Measurements from ENCODE around the gene DCAF7.
A peak's percentile ranks its signal among the peaks of the same experiment; 100 is the strongest.

Gene DCAF7

DNA sequence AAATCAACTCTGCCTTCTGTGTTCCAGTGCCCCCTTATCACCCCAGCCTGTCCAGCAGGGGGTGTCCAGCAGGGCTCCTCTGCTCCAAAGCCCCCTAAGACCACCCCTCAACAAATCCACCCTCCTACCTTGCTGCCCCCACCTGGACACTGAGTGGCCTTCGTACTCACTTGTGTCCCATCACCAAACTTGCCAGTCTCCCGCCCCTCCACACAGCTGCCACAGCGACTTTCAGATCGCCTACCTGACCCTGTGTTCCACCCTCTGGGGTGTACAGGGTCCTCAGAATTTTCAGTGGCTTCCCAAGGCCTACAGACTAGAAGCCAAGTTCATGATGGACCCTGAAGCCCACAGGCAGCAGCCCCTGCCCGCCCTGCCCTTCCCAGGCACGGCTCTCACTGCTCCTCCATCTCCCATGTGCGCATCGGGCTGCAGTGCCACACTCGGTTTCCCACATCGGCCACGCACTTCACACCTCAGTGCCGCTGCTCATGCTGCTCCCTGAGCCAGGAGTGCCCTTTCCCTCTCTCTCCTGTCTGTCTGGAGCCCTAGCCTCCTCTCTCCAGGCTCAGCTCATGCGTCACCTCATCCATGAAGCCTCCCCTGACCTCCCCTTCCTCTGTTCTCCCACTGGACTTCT lies 15.3 kb upstream of the DCAF7 start:
- peaks cover 4% of the 10 kb centered on the region for H3K4me1 Mint-ChIP-seq
- no peak overlapping the region for H3K27ac Mint-ChIP-seq
- H3K36me3 Mint-ChIP-seq, result no peaks in the 10 kb centered on the region
- no peaks in the 10 kb centered on the region for H3K9me3 Mint-ChIP-seq
- H3K27me3 Mint-ChIP-seq, result peaks cover 18% of the 10 kb centered on the region
- no peak overlapping the region for H3K4me3 Mint-ChIP-seq

DNA sequence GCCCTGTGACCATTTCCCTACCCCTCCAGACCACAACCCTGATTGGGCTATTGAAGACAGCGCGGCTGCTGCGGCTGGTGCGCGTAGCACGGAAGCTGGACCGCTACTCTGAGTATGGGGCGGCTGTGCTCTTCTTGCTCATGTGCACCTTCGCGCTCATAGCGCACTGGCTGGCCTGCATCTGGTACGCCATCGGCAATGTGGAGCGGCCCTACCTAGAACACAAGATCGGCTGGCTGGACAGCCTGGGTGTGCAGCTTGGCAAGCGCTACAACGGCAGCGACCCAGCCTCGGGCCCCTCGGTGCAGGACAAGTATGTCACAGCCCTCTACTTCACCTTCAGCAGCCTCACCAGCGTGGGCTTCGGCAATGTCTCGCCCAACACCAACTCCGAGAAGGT lies 14.6 kb upstream of the DCAF7 start:
- Mint-ChIP-seq H3K27me3 (peaks cover 18% of the 10 kb centered on the region), H3K9me3 (no peaks in the 10 kb centered on the region), H3K4me1 (peaks cover 4% of the 10 kb centered on the region), H3K4me3 (no peak overlapping the region), H3K36me3 (no peaks in the 10 kb centered on the region), H3K27ac (no peak overlapping the region)

DNA sequence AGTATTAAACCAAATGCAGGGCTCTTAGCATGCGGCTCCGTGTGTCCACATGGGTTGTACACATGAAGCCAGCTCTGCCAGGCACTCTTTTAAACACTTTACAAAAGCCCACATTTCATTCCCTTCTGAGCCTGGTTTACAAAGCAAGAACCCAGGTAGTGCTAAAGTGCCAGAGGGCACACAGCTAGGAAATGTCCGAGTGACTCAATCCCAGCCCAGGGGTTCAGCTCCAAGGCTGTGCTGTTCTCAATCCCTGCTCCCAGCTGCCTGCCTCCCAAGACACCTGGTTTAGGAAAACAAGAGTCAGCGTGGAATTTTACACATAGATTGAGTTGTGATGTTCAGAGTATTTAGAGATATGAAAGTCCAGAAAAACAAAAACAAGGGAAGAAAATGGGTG lies 13.3 kb upstream of the DCAF7 start:
- H3K4me1 Mint-ChIP-seq, result peaks cover 4% of the 10 kb centered on the region
- no peaks in the 10 kb centered on the region for H3K9me3 Mint-ChIP-seq
- no peak overlapping the region for H3K27ac Mint-ChIP-seq
- no peaks in the 10 kb centered on the region for H3K36me3 Mint-ChIP-seq
- no peak overlapping the region for H3K4me3 Mint-ChIP-seq
- peaks cover 20% of the 10 kb centered on the region for H3K27me3 Mint-ChIP-seq

DNA sequence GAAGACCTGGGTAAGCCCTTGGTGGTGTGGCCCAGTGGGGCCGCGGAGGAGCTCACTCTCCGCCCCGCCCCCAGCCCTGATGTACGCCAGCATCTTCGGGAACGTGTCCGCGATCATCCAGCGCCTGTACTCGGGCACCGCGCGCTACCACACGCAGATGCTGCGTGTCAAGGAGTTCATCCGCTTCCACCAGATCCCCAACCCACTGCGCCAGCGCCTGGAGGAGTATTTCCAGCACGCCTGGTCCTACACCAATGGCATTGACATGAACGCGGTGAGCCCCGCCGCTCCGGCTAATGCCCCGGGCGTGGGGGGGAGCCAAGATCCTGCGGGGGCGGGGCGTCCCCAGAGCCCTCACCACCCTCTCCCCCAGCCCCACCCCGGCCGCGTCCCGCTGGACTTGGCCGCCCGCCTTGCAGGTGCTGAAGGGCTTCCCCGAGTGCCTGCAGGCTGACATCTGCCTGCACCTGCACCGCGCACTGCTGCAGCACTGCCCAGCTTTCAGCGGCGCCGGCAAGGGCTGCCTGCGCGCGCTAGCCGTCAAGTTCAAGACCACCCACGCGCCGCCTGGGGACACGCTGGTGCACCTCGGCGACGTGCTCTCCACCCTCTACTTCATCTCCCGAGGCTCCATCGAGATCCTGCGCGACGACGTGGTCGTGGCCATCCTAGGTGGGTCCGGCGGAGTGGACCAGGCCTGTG lies 12.1 kb upstream of the DCAF7 start:
- Mint-ChIP-seq H3K36me3 (no peaks in the 10 kb centered on the region), H3K4me3 (peak overlapping the region; percentile 23), H3K27ac (no peak overlapping the region), H3K27me3 (peaks cover 20% of the 10 kb centered on the region), H3K9me3 (no peaks in the 10 kb centered on the region), H3K4me1 (peaks cover 4% of the 10 kb centered on the region)

DNA sequence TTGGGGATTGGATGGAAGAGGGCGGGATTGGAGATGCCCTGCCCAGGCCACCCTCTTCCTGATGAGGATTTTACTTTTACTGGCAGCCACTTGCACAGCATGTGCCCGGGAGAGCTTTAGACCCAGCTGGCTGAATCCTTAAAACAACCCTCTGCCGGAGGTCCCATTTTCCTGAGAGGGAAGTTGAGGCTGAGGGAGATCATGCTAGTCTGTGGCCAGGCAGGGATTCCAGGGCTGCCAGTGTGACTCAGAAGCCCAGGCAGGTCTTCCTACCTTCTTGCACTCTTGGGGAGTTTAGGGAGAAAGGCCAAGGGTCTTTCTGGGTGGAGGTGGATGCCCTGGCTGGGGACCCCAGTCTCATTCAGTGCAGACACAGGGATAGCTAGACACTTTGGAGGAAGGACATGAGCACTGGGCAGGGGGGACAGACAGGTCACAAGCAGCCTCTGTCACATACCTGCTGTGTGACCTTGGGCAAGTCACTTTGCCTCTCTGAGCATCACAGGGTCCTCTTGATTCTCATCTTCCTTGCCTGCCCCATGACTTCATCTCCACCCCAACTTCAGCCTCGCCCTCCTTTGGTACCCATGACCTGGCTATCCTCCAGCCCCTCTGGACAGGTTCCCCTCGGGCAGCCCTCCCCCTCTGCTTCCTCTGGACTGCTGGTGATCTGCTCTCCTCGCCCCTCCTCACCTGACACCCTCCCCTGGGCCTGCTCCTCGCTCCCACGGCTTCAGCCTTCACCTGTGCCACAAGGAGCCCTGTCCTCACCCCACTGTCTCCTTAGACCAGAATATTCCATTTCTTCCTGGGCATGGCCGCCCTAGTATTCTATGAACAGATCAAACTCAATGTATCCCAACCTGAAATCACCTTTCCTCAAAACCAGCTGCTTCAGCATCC lies 11.3 kb upstream of the DCAF7 start:
- Mint-ChIP-seq H3K27me3 (peaks cover 20% of the 10 kb centered on the region), H3K9me3 (no peaks in the 10 kb centered on the region), H3K4me3 (peak overlapping the region; percentile 23), H3K27ac (no peak overlapping the region), H3K36me3 (no peaks in the 10 kb centered on the region), H3K4me1 (peaks cover 4% of the 10 kb centered on the region)

DNA sequence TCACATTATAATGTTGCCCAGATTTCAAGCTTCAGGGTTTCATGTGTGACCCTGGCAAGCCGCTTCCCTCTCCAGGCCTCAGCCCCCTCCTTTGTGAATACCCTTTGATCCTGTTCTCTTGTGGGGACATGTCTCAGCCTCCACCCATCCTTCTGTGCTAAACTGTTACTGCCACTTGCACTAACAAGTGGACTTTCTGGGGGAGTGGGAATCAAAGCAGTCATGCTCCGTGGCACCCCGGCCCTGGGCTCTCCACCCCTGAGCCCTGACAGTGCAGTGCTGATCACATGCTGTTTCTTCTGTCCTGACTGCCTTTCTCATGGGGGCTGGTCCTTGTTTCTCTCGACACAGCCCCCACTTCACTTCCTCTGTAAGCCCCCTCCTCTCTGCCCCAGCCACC lies 9.7 kb upstream of the DCAF7 start:
- no peaks in the 10 kb centered on the region for H3K36me3 Mint-ChIP-seq
- peaks cover 4% of the 10 kb centered on the region for H3K4me1 Mint-ChIP-seq
- peaks cover 20% of the 10 kb centered on the region for H3K27me3 Mint-ChIP-seq
- no peak overlapping the region for H3K4me3 Mint-ChIP-seq
- H3K27ac Mint-ChIP-seq, result no peak overlapping the region
- no peaks in the 10 kb centered on the region for H3K9me3 Mint-ChIP-seq

DNA sequence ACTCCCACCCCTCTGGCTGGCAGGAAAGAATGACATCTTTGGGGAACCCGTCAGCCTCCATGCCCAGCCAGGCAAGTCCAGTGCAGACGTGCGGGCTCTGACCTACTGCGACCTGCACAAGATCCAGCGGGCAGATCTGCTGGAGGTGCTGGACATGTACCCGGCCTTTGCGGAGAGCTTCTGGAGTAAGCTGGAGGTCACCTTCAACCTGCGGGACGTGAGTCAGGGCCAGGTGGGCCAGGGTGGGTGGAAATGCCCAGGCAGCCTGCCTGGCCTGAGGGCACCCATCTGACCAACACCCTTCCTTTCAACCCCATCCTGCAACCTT lies 8.1 kb upstream of the DCAF7 start:
- H3K9me3 Mint-ChIP-seq, result no peaks in the 10 kb centered on the region
- H3K27me3 Mint-ChIP-seq, result peaks cover 15% of the 10 kb centered on the region
- H3K4me3 Mint-ChIP-seq, result no peak overlapping the region
- H3K4me1 Mint-ChIP-seq, result peaks cover 4% of the 10 kb centered on the region
- H3K36me3 Mint-ChIP-seq, result no peaks in the 10 kb centered on the region
- H3K27ac Mint-ChIP-seq, result no peak overlapping the region

DNA sequence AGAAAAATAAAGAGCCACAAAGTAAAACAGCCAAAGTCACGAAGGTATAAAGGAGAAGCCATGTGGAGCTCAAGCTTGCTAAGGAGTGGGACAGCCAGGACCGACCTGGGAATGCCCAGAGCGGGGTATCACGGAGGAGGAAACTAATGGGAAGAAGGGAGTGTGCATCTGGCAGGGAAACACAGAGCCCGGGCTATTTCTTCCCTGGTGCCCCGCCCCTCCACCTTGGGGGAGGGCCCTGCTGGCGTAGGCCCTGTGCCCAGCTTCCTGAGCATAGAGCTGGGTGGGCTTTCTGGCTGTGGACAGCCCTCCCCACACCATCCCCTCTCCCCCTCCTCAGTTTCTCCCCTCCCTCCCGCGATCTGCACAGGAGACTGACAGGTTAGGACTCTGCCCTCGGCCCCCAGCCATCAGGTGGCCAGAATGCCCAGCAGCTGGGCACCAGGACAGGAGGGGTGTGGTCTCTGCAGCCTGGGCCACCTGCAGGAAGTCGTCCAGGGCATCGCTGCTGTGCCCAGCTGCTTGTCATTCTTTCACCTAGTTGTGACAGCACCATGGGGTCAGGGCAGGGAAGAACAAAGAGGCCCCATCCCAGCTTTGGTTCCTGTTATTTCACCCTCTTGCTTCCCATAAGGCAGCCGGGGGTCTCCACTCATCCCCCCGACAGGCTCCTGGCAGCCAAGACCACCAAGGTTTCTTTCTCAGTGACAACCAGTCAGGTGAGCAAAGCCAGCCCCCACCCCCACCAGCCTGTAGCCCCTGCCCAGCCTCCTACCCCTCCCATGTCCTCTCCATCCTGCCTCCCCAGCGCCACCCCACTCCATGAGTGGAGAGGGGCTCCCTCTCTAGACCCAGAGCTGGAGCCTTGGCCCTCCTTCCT lies 7.1 kb upstream of the DCAF7 start:
- H3K4me1 Mint-ChIP-seq, result peaks cover 4% of the 10 kb centered on the region
- H3K27me3 Mint-ChIP-seq, result peaks cover 13% of the 10 kb centered on the region
- no peaks in the 10 kb centered on the region for H3K36me3 Mint-ChIP-seq
- H3K9me3 Mint-ChIP-seq, result no peaks in the 10 kb centered on the region
- no peak overlapping the region for H3K4me3 Mint-ChIP-seq
- no peak overlapping the region for H3K27ac Mint-ChIP-seq

DNA sequence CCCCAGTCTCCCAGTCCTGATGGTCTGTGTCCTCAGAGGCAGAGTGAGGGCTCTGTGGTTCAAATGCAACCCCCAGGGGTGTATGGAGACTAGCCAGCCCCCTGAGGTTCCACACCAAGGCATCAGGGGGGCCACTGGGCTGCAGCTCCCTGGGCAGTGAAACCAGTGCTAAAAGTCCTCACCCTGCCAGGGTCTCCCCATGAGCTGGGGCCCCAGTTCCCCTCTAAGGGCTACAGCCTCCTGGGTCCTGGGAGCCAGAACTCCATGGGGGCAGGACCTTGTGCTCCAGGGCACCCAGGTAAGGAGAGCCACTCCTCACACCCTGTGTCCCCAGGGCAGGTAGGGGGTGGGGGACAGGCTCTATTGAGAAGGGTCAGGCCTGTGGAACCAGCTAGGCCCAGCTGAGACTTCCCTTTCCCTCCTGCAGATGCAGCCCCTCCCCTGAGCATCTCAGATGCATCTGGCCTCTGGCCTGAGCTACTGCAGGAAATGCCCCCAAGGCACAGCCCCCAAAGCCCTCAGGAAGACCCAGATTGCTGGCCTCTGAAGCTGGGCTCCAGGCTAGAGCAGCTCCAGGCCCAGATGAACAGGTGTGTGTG lies 6.4 kb upstream of the DCAF7 start:
- H3K27me3 Mint-ChIP-seq, result peaks cover 8% of the 10 kb centered on the region
- no peaks in the 10 kb centered on the region for H3K4me1 Mint-ChIP-seq
- no peaks in the 10 kb centered on the region for H3K36me3 Mint-ChIP-seq
- no peaks in the 10 kb centered on the region for H3K9me3 Mint-ChIP-seq
- H3K27ac Mint-ChIP-seq, result no peak overlapping the region
- no peak overlapping the region for H3K4me3 Mint-ChIP-seq

DNA sequence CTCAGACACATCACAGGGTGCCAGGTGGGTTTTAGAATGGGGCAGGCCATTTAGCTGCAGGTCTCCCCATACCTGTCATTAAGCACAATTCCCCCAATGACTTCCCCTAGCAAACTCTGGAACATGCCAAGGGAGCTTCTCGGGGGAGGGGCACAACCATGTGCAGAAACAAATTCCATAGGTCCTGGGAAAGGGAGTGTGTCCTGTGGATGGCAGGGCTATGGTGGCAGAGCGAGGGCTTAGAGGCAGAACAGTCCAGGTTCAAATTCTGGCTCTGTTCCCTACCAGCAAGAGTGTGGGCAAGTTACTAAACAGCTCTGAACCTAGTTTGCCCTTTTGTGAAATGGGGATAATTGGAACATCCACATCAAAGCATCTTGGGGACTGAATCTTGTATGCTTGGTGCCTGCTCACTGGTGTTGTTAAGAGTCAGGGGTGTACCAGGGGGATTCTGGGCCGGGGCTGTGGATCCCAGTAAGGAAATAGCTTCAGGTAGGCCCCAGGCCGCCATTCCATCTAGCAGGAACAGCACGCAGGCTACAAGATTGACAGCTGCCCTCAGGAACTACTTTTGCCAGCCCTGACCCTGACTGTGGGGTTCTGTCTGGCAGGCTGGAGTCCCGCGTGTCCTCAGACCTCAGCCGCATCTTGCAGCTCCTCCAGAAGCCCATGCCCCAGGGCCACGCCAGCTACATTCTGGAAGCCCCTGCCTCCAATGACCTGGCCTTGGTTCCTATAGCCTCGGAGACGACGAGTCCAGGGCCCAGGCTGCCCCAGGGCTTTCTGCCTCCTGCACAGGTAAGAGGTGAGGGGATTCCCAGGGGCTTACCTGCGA lies 5.6 kb upstream of the DCAF7 start:
- Mint-ChIP-seq H3K4me3 (no peak overlapping the region), H3K9me3 (no peaks in the 10 kb centered on the region), H3K4me1 (no peaks in the 10 kb centered on the region), H3K27ac (no peak overlapping the region), H3K36me3 (no peaks in the 10 kb centered on the region), H3K27me3 (peaks cover 2% of the 10 kb centered on the region)

DNA sequence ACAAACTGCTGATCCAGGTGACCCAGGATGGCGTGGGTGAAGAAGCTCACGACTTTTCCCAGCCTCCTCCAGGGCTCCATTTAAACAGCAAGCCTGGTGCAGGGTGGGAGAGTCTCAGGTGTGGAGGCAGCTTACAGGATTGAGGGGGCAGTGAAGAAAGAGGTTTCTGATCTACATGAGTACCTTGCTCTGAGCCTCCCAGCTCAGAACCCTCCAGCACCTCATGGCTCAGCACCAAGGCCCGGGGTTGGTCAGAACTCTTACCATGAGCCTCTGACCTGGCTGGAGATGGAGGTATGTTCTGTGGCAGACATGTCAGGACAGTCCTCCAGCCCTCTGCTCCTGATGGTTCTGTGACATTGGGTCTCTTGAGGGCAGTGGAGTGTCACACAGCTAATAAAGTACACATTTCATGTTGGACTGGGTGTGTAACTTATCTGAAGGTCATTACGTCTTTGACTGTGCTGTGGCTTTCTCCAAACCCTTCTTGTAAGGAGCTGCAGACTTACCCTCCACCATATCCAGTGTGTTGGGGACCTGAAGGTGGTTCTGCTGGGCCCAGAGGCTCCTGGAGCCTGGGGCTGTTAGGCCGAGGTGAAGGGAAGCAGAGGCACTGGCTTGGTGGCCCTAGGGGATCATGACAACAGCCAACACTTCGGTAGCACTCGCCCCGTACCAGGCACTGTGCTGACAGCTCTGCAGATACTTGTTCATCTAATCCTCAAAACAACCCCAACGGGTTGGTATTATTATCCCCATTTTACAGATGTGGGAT lies 3.8 kb upstream of the DCAF7 start:
- H3K4me1 Mint-ChIP-seq, result peaks cover 3% of the 10 kb centered on the region
- no peaks in the 10 kb centered on the region for H3K36me3 Mint-ChIP-seq
- H3K9me3 Mint-ChIP-seq, result no peaks in the 10 kb centered on the region
- peaks cover 2% of the 10 kb centered on the region for H3K27me3 Mint-ChIP-seq
- no peak overlapping the region for H3K27ac Mint-ChIP-seq
- no peak overlapping the region for H3K4me3 Mint-ChIP-seq

DNA sequence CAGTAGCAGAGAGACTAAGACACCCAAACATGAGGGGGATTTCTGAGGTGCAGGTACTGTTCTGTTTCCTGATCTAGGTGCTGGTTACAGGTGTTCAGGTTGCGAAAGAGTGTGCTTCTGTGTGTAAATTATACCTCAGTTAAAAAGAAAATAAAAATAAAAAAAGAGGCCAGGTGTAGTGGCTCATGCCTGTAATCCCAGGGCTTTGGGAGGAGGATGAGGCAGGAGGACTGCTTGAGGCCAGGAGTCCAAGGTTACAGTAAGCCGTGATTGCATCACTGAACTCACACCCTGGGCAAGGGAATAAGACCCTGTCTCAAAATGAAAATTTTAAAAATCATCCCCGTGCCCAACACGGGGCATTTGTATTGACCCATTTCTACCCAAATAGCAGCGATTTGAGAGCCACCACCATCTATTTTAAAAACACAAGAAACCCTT lies 3.2 kb upstream of the DCAF7 start:
- H3K4me1 Mint-ChIP-seq, result peaks cover 8% of the 10 kb centered on the region
- no peaks in the 10 kb centered on the region for H3K27me3 Mint-ChIP-seq
- no peak overlapping the region for H3K4me3 Mint-ChIP-seq
- no peaks in the 10 kb centered on the region for H3K9me3 Mint-ChIP-seq
- H3K36me3 Mint-ChIP-seq, result no peaks in the 10 kb centered on the region
- H3K27ac Mint-ChIP-seq, result no peak overlapping the region

DNA sequence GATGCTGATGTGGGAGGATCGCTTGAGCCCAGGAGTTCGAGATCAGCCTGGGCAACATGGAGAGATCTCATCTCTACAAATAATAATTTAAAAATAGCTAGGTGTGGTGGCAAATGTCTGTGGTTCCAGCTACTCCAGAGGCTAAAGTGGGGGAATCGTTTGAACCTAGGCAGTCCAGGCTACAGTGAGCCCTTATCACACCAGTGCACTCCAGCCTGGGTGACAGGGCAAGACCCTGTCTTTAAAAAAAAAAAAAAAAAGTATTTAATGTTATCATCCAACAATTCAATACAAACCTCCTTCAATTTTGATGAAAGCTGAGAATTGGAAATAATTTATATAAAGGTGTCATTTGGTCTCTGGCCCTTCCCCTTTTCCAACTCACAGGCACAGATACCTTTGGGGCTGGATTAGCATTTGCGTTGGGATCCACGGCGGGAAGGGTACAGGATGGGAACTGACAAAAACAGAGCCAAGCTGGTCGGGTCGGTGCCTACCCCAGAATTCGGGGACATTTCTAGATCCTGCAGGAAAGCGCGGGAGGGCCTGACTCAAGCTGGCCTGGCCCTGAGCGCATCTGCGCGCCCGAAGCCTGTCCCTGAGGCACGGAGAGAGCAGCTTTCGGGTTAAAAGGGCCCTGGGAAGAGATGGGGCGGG lies 860 bp upstream of the DCAF7 start:
- peak overlapping the region; percentile 96 for H3K27ac Mint-ChIP-seq
- peak overlapping the region; percentile 95 for H3K4me3 Mint-ChIP-seq
- H3K36me3 Mint-ChIP-seq, result no peaks in the 10 kb centered on the region
- H3K27me3 Mint-ChIP-seq, result no peaks in the 10 kb centered on the region
- H3K4me1 Mint-ChIP-seq, result peaks cover 31% of the 10 kb centered on the region
- H3K9me3 Mint-ChIP-seq, result no peaks in the 10 kb centered on the region

Measured in activated naive CD4-positive, alpha-beta T cell treated with anti-CD3 and anti-CD28 coated beads, Interleukin-2, amount 50 U/mL, for 24 hours (primary cell).